PFSK-1 (cell line): ENCODE results near the gene ZNF609.

ENCODE experiments used
- REST ChIP-seq, 2 experiments: IDR thresholded peaks; 2 replicates each; pipeline versions ENCODE4 v1.6.1 to v1.8.0; 2011 to 2012; ENCODE audit warnings: low read depth in 2 of 2, low read length in 2 of 2, control low read depth in 1 of 2, inconsistent platforms in 1 of 2, mild to moderate bottlenecking in 1 of 2, moderate library complexity in 1 of 2; ENCODE audit not compliant: insufficient read depth in 1 of 2
- SIN3A ChIP-seq: IDR thresholded peaks from 2 replicates; pipeline ENCODE4 v1.6.1; 2012; ENCODE audit warnings: mild to moderate bottlenecking, low read length, moderate library complexity, borderline replicate concordance; ENCODE audit not compliant: insufficient read depth

- TF ChIP-seq REST (IDR thresholded peaks at IDR 0.05; ENCODE audit: insufficient read depth in 1 of 2, low read depth in 2 of 2, low read length in 2 of 2) (no peak), SIN3A (no peak)
Observed at GRCh38 chr15:64693134-64693533, 232.8 kb downstream of the ZNF609 start.
